Ishikawa (cell line): ENCODE measurements around the gene MTIF3.

Experiments used
- CEBPB ChIP-seq: IDR thresholded peaks from 2 replicates; pipeline ENCODE4 v1.6.1; 2012
- CREB1 ChIP-seq: IDR thresholded peaks from 2 replicates; pipeline ENCODE4 v1.6.1; 2012; ENCODE audit warnings: low read depth
- EGR1 ChIP-seq: IDR thresholded peaks from 2 replicates; pipeline ENCODE4 v1.6.1; 2012
- EP300 ChIP-seq: IDR thresholded peaks from 2 replicates; pipeline ENCODE4 v1.6.1; 2012; ENCODE audit warnings: borderline replicate concordance
- FOXM1 ChIP-seq: IDR thresholded peaks from 2 replicates; pipeline ENCODE4 v1.6.1; 2012; ENCODE audit warnings: low read depth, borderline replicate concordance
- MAX ChIP-seq: IDR thresholded peaks from 2 replicates; pipeline ENCODE4 v1.6.1; 2012
- NFIC ChIP-seq: IDR thresholded peaks from 2 replicates; pipeline ENCODE4 v1.6.1; 2012
- RAD21 ChIP-seq: IDR thresholded peaks from 2 replicates; pipeline ENCODE4 v1.6.1; 2012; ENCODE audit warnings: low read depth
- REST ChIP-seq: IDR thresholded peaks from 2 replicates; pipeline ENCODE4 v1.6.1; 2012; ENCODE audit warnings: low read depth, mild to moderate bottlenecking
- TAF1 ChIP-seq: IDR thresholded peaks from 2 replicates; pipeline ENCODE4 v1.6.1; 2012; ENCODE audit warnings: low read depth, mild to moderate bottlenecking
- TCF12 ChIP-seq: IDR thresholded peaks from 2 replicates; pipeline ENCODE4 v1.6.1; 2012; ENCODE audit warnings: low read depth
- TEAD4 ChIP-seq: IDR thresholded peaks from 2 replicates; pipeline ENCODE4 v1.6.1; 2012
- USF1 ChIP-seq: IDR thresholded peaks from 2 replicates; pipeline ENCODE4 v1.6.1; 2012
- YY1 ChIP-seq: IDR thresholded peaks from 2 replicates; pipeline ENCODE4 v1.6.1; 2012; ENCODE audit warnings: low read depth
- ZBTB7A ChIP-seq: IDR thresholded peaks from 2 replicates; pipeline ENCODE4 v1.6.1; 2012; ENCODE audit warnings: low read depth

Gene MTIF3

GRCh38 chr13:27398360-27398759, 52.0 kb downstream of the MTIF3 start:
- TF ChIP-seq EP300 (no peak), TEAD4 (no peak)

- TF ChIP-seq NFIC, result no peak
- TF ChIP-seq USF1, result no peak
- TF ChIP-seq REST, result no peak
- no peak for TF ChIP-seq EGR1
- TF ChIP-seq MAX, result no peak
- no peak for TF ChIP-seq TCF12
- TF ChIP-seq TEAD4, result no peak
- TF ChIP-seq YY1, result no peak
- TF ChIP-seq TAF1, result no peak
- no peak for TF ChIP-seq ZBTB7A
- TF ChIP-seq CREB1, result no peak
- no peak for TF ChIP-seq RAD21
- no peak for TF ChIP-seq CEBPB
- TF ChIP-seq EP300, result no peak
- no peak for TF ChIP-seq FOXM1
Measured at GRCh38 chr13:27396252-27396846, 54.0 kb downstream of the MTIF3 start.

- TF ChIP-seq RAD21 (no peak), ZBTB7A (no peak), EP300 (no peak), REST (no peak), TEAD4 (no peak), NFIC (no peak), YY1 (no peak), EGR1 (no peak)
Measured at GRCh38 chr13:27395007-27395510, 55.3 kb downstream of the MTIF3 start.

GRCh38 chr13:27393101-27393500, 57.3 kb downstream of the MTIF3 start:
- no peak for TF ChIP-seq TCF12
- TF ChIP-seq YY1, result no peak
- TF ChIP-seq USF1, result no peak
- no peak for TF ChIP-seq EP300
- no peak for TF ChIP-seq ZBTB7A

GRCh38 chr13:27391471-27391870, 58.9 kb downstream of the MTIF3 start:
- no peak for TF ChIP-seq MAX
- no peak for TF ChIP-seq USF1
- no peak for TF ChIP-seq FOXM1
- no peak for TF ChIP-seq TAF1
- TF ChIP-seq ZBTB7A, result no peak
- TF ChIP-seq YY1, result no peak
- TF ChIP-seq EGR1, result no peak
- no peak for TF ChIP-seq CEBPB
- no peak for TF ChIP-seq CREB1
- no peak for TF ChIP-seq TCF12
- no peak for TF ChIP-seq NFIC

GRCh38 chr13:27389891-27390290, 60.5 kb downstream of the MTIF3 start:
- TF ChIP-seq NFIC (no peak), EP300 (no peak), YY1 (no peak), TAF1 (no peak), ZBTB7A (no peak), TCF12 (no peak), EGR1 (no peak), FOXM1 (no peak), USF1 (no peak), TEAD4 (no peak), CREB1 (no peak), MAX (no peak), CEBPB (no peak), RAD21 (no peak), REST (no peak)
